Right lobe of liver (tissue), 4 donors: ENCODE measurements around the gene CERS6.

Source experiments
- POLR2A ChIP-seq: fragments of 450-650 bp; IDR thresholded peaks from one replicate; pipeline ENCODE4 v1.6.1; 2017; ENCODE audit warnings: antibody characterized with exemption, mild to moderate bottlenecking
- TF ChIP-seq, protein P1 (sequence below), 4 donors: fragments of 200-600 bp in 3 of 4; fragments of 450-650 bp in 1 of 4; IDR thresholded peaks; one replicate each; pipeline versions ENCODE4 v1.5.1 to v1.8.0; 2016 to 2022; ENCODE audit warnings: antibody characterized with exemption in 4 of 4, mild to moderate bottlenecking in 2 of 4
- donor health status: DM: no; HTN: no; CAD: no.
- donor health status: DM: no; HTN: no; CAD: no.
- donor health status: DM: no; HTN: yes; CAD: no.

GRCh38 chr2:168671932-168672331 lies 215.9 kb downstream of the CERS6 start:
- no peak for TF ChIP-seq POLR2A
- TF ChIP-seq, protein P1, sequence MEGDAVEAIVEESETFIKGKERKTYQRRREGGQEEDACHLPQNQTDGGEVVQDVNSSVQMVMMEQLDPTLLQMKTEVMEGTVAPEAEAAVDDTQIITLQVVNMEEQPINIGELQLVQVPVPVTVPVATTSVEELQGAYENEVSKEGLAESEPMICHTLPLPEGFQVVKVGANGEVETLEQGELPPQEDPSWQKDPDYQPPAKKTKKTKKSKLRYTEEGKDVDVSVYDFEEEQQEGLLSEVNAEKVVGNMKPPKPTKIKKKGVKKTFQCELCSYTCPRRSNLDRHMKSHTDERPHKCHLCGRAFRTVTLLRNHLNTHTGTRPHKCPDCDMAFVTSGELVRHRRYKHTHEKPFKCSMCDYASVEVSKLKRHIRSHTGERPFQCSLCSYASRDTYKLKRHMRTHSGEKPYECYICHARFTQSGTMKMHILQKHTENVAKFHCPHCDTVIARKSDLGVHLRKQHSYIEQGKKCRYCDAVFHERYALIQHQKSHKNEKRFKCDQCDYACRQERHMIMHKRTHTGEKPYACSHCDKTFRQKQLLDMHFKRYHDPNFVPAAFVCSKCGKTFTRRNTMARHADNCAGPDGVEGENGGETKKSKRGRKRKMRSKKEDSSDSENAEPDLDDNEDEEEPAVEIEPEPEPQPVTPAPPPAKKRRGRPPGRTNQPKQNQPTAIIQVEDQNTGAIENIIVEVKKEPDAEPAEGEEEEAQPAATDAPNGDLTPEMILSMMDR (IDR thresholded peaks at IDR 0.05): no peak
